Heart right ventricle (tissue), 16 donors: ENCODE measurements around the gene NEUROG3. TPM values are rescaled to one million over a fixed set of nuclear protein-coding genes. Genes with fewer than 3 reads are reported as not detected.
A peak's percentile ranks its signal among the peaks of the same experiment; 100 is the strongest.

ENCODE experiments used
- ATAC-seq, 8 donors: fragments of 200-7000 bp; cut with Tn5 transposase; one replicate each; pipeline ENCODE4 v1.9.1; 2020; ENCODE audit warnings: mild to moderate bottlenecking in 8 of 8, moderate library complexity in 8 of 8, moderate number of reproducible peaks in 1 of 8
- DNase-seq, 2 donors: peaks; one replicate each; pipeline ENCODE4 v3.0.0-alpha.2; 2020
- H3K27ac ChIP-seq, 10 donors: fragments of 200-600 bp; sonication (generic) in 2 of 10; one replicate each; pipeline versions ENCODE4 v1.5.0 to v1.8.0; 2020 to 2022; ENCODE audit warnings: mild to moderate bottlenecking in 3 of 10
- H3K27me3 ChIP-seq, 7 donors: fragments of 200-600 bp; one replicate each; pipeline ENCODE4 v1.8.0; 2021 to 2022; ENCODE audit warnings: mild to moderate bottlenecking in 2 of 7
- H3K36me3 ChIP-seq, 9 donors: fragments of 200-600 bp; sonication (generic) in 1 of 9; one replicate each; pipeline versions ENCODE4 v1.5.0 to v1.8.0; 2020 to 2022; ENCODE audit warnings: mild to moderate bottlenecking in 2 of 9
- H3K4me1 ChIP-seq, 9 donors: fragments of 200-600 bp; sonication (generic) in 1 of 9; one replicate each; pipeline versions ENCODE4 v1.5.0 to v1.8.0; 2020 to 2022; ENCODE audit warnings: mild to moderate bottlenecking in 4 of 9
- H3K4me3 ChIP-seq, 10 donors: fragments of 200-600 bp; sonication (generic) in 2 of 10; one replicate each; pipeline versions ENCODE4 v1.5.0 to v1.8.0; 2020 to 2022; ENCODE audit warnings: mild to moderate bottlenecking in 7 of 10, moderate library complexity in 2 of 10
- H3K9me3 ChIP-seq, 11 donors: fragments of 200-600 bp in 10 of 11; sonication (generic) in 2 of 11; one replicate each; pipeline versions ENCODE4 v1.5.0 to v1.8.0; 2013 to 2022; ENCODE audit warnings: mild to moderate bottlenecking in 2 of 11, control low read depth in 1 of 11, moderate library complexity in 1 of 11
- WGBS, 2 donors: extraction: QIAGEN DNeasy Blood & Tissue Kit; methylation state at CpG; one replicate each; pipeline ENCODE4 v1.1.7; 2013; ENCODE audit warnings: inconsistent platforms in 1 of 2; 5-methylcytosine and 5-hydroxymethylcytosine counted together
- intact Hi-C, 10 donors: fragments of 100-400 bp; cut with DNase I; formaldehyde crosslinking; loops; one replicate each; pipeline versions ENCODE4 v1.11.1 to v1.14.2; 2022
- polyA plus RNA-seq, 2 donors: library from polyadenylated mRNA; stranded (reverse); fragments of 200-250 nt; gene quantifications; one replicate each; pipeline ENCODE4 v1.2.3, GENCODE V29; 2013
- total RNA-seq, 10 donors: library from RNA; stranded (reverse); fragmentation: NEBNext Ultra II Directional in 3 of 10; extraction: Animal tissue kit (Norgen Biotek cat#: 25700) in 3 of 10; gene quantifications; one replicate each; pipeline versions ENCODE4 v1.2.1 to v1.2.4, GENCODE V29; 2021 to 2023
- TF ChIP-seq, protein P1 (sequence below), 9 donors: fragments of 200-600 bp; sonication (generic) in 2 of 9; IDR thresholded peaks; one replicate each; pipeline versions ENCODE4 v1.5.0 to v1.8.0; 2021 to 2022; ENCODE audit warnings: antibody characterized with exemption in 9 of 9, mild to moderate bottlenecking in 5 of 9, moderate library complexity in 1 of 9
- donor health status: Arrhythmogenic right ventricular cardiomyopathy.
- donor health status: ischemic (EF 13 %, LVEDD 7.1; RV severe dilation, severe dysfunction).
- donor health status: healthy with polysubstance abuse.
- donor health status: DM: no; HTN: yes; CAD: no.
- donor health status: DM: no; HTN: no; CAD: no.
- donor health status: ischemic (EF 25% LVEDD 6.9; RV normal size, moderate dysfunction).
- donor health status: ischemic (EF 25% LVEDD 5.7; RV mildly dilated, moderate dysfunction).
- donor health status: healthy.
- donor health status: DM: yes; HTN: yes; CAD: no.
- donor health status: Ischemic cardiomyopathy.
- donor health status: ischemic (EF 35%, LVEDD 5.7; RV mildly dilated, moderate dysfunction).
- donor health status: nonischemic (EF 11% LVEDD 7.7; RV severe dilation, severe dysfunction).
- donor health status: DM: yes; HTN: yes; CAD: no.
- donor health status: PGD.
- donor health status: ischemic (EF 29% LVEDD 5.4; RV normal size, mild dysfunction).
- donor health status: nonischemic (EF 23%, LVEDD 6.1; RV moderate dilation, normal function).

The NEUROG3 gene
- total and polyA plus RNA-seq, 12 donors: 0.19 TPM; not detected in 11

DNA sequence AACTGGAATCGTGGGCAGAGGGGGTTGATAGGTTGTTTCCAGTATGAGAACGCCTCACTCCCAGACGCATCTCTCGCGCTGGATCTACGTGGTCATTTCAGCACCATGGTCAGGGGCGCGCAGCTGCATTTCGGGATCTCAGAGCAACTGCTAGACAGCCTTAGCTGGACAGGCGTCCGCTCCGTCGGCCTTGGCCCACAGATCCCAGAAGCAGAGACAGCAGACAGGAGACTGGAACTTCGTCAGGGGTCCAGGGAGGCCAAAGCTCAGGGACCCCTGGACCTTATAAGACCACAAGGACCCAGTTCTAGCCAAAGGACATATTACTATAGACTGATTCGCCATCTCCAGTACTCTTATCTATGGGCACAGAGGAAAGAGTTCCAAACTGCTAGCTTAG is 5.3 kb downstream of the NEUROG3 start:
- TF ChIP-seq, protein P1, sequence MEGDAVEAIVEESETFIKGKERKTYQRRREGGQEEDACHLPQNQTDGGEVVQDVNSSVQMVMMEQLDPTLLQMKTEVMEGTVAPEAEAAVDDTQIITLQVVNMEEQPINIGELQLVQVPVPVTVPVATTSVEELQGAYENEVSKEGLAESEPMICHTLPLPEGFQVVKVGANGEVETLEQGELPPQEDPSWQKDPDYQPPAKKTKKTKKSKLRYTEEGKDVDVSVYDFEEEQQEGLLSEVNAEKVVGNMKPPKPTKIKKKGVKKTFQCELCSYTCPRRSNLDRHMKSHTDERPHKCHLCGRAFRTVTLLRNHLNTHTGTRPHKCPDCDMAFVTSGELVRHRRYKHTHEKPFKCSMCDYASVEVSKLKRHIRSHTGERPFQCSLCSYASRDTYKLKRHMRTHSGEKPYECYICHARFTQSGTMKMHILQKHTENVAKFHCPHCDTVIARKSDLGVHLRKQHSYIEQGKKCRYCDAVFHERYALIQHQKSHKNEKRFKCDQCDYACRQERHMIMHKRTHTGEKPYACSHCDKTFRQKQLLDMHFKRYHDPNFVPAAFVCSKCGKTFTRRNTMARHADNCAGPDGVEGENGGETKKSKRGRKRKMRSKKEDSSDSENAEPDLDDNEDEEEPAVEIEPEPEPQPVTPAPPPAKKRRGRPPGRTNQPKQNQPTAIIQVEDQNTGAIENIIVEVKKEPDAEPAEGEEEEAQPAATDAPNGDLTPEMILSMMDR (IDR thresholded peaks at IDR 0.05): no peak
- H3K9me3 ChIP-seq: no peaks in the 10 kb centered on the region
- no peaks in the 10 kb centered on the region for H3K36me3 ChIP-seq
- DNase-seq: peak; percentile 54 to 57
- peak in 5 of 8 donors; percentile 47 to 67 (median 57) for ATAC-seq
- H3K27me3 ChIP-seq: peaks cover 13 to 94% (median 87%) of the 10 kb centered on the region in 7 donors
- intact Hi-C loops: no loop called here
- no peak overlapping the region for H3K4me3 ChIP-seq
- peaks cover 4 to 14% (median 10%) of the 10 kb centered on the region in 9 donors for H3K4me1 ChIP-seq
- 5 to 6% methylated on average over 15 of the region's 15 CpGs for WGBS, 2 donors
- H3K27ac ChIP-seq: no peak overlapping the region

DNA sequence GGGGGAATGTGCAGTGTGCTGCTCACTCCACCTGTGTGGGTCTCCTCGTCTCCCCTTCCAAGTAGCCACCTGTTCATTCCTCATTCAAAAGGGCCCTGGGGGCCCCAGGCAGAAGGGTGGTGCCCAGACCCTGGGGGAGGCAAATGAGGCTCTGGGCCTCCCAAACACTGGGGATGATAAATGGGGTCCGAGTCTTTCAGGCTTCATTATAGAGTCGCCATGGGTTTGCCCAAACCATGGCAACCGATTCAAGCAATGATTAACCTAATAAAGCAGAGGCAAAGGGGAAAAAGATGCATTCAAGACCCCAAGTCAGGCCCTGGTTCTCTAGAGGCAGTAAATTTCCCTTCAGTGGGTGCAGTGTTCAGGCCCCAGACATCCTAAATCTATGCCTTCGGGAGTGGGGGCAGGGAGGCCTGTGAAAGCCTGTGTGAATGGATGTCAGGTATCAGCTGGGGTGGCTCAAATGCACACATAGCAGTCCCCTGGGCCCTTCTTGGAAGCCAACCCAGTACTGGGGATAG is 10.4 kb downstream of the NEUROG3 start:
- H3K27me3 ChIP-seq: peaks cover 0 to 55% (median 36%) of the 10 kb centered on the region in 7 donors

DNA sequence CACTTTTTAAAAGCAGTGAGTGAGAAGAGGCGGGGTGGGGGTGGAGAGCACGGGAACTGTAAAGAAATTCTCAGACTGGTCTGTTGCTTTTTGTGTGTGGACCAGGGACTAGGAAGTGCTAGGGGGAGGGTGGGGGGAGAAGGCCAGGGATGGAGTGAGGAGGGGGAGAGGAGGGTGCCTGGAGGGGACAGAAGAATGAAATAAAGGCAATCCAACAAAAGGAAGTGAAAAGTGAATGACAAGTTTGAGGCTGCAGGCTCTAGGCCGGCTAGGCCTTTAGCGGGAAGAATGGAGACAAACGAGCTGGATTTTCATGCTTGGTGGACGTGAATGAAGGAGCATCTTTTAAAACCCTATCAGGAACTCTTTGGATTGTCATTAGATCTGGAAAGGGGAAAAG is 13.7 kb downstream of the NEUROG3 start:
- Histone ChIP-seq H3K4me1 (no peaks in the 10 kb centered on the region), H3K27ac (no peak overlapping the region), H3K27me3 (peaks cover 0 to 35% (median 9%) of the 10 kb centered on the region in 7 donors), H3K4me3 (no peak overlapping the region), H3K36me3 (no peaks in the 10 kb centered on the region), H3K9me3 (no peaks in the 10 kb centered on the region)
- TF ChIP-seq, protein P1 (IDR thresholded peaks at IDR 0.05): no peak
- ATAC-seq (no peak), DNase-seq (no peak)
- 47 to 54% methylated on average over 6 of the region's 6 CpGs for WGBS, 2 donors
- intact Hi-C loops: no loop called here

More for the DNA sequence above, 10.4 kb downstream of the NEUROG3 start:
- ATAC-seq (no peak), DNase-seq (no peak)
- Histone ChIP-seq H3K4me1 (no peaks in the 10 kb centered on the region), H3K9me3 (no peaks in the 10 kb centered on the region), H3K36me3 (no peaks in the 10 kb centered on the region), H3K27ac (no peak overlapping the region), H3K4me3 (no peak overlapping the region)
- intact Hi-C loops: no loop called here
- WGBS, 2 donors: 68 to 83% methylated on average over 5 of the region's 5 CpGs
- TF ChIP-seq, protein P1 (IDR thresholded peaks at IDR 0.05): no peak

DNA sequence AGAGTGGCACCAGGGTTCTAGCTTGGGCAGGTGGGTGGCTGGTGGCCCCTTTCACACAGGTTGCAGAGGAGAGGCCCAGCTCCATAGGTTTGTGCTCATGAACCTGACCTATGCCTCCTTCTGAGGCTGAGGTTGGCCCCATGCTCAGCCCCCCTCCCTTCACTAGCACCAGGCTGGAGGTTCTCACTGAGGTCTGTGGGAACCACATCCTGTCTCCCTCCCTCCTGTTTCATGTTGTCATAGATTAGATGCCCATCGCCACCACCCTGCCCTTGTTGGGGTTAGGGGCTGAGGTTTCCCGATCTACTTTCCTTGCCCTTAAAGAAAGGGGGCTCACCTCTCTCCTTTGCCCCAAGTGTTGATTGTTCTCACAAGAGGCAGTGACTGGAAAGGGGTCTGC is 14.7 kb downstream of the NEUROG3 start:
- no peaks in the 10 kb centered on the region for H3K36me3 ChIP-seq
- peaks cover 0 to 27% (median 6%) of the 10 kb centered on the region in 7 donors for H3K27me3 ChIP-seq
- H3K9me3 ChIP-seq: no peaks in the 10 kb centered on the region
- 66 to 85% methylated on average over 2 of the region's 2 CpGs for WGBS, 2 donors
- TF ChIP-seq, protein P1 (IDR thresholded peaks at IDR 0.05): no peak
- no peak overlapping the region for H3K27ac ChIP-seq
- DNase-seq (no peak), ATAC-seq (no peak)
- no peak overlapping the region for H3K4me3 ChIP-seq
- no peaks in the 10 kb centered on the region for H3K4me1 ChIP-seq
- intact Hi-C loops: no loop called here
